GM12864 (cell line): ENCODE results near the gene OSBP2.

Experiments
- DNase-seq: peaks from one replicate; pipeline ENCODE4 v3.0.0-alpha.2; 2011; ENCODE audit warnings: low read depth
- H3K4me3 ChIP-seq: 2 replicates; pipeline ENCODE4 v1.5.1; 2011; ENCODE audit warnings: mild to moderate bottlenecking, low read depth, low read length, control low read depth
- CTCF ChIP-seq: IDR thresholded peaks from 2 replicates; pipeline ENCODE4 v1.5.1; 2011; ENCODE audit warnings: low read depth, mild to moderate bottlenecking, moderate library complexity, low read length, control low read depth, inconsistent platforms; ENCODE audit errors: missing control alignments

The OSBP2 gene

GRCh38 chr22:30949934-30950660 lies 255.4 kb downstream of the OSBP2 start:
- no peak for DNase-seq
- no peak for TF ChIP-seq CTCF
- no peak overlapping the region for H3K4me3 ChIP-seq

GRCh38 chr22:30953206-30953605 lies 258.5 kb downstream of the OSBP2 start:
- TF ChIP-seq CTCF: no peak
- no peak overlapping the region for H3K4me3 ChIP-seq
- DNase-seq: no peak

- DNase-seq: no peak
- H3K4me3 ChIP-seq: no peak overlapping the region
- TF ChIP-seq CTCF: no peak
Observed at GRCh38 chr22:30955153-30955552, 260.5 kb downstream of the OSBP2 start.
